SK-N-SH (cell line): ENCODE results near the gene ZCWPW2. TPM values are rescaled to one million over a fixed set of nuclear protein-coding genes. Genes with fewer than 3 reads are reported as not detected.

Experiments used
- CTCF ChIA-PET: fragments of 300-600, 350-600 bp; formaldehyde crosslinking; extraction: SDS; loops from one replicate; lab custom pipeline; 2021; lab: Yijun Ruan, JAX
- POLR2A ChIA-PET: fragments of 350-600 bp; sonication (Branson Sonifier 250); formaldehyde crosslinking; extraction: SDS; loops from one replicate; lab custom pipeline; 2020; ENCODE audit warnings: antibody characterized with exemption, inconsistent platforms; lab: Yijun Ruan, JAX
- DNase-seq: peaks from one replicate; pipeline ENCODE4 v3.0.0; 2012
- H2AFZ ChIP-seq: fragments of 200-600 bp; sonication (generic); 2 replicates; pipeline ENCODE4 v1.8.1; 2016; ENCODE audit warnings: antibody characterized with exemption, mild to moderate bottlenecking, low read depth
- H3F3A ChIP-seq: fragments of 200-600 bp; sonication (generic); replicated peaks from 2 replicates; pipeline ENCODE3; 2016; ENCODE audit warnings: antibody characterized with exemption, mild to moderate bottlenecking; ENCODE audit not compliant: insufficient read depth
- H3K27ac ChIP-seq, 2 experiments: fragments of 200-500 bp in 1 of 2; fragments of 200-600 bp in 1 of 2; sonication (Bioruptor generic) in 1 of 2; sonication (generic), shearing (Covaris generic) in 1 of 2; 2 replicates each; pipeline versions ENCODE4 v1.5.1 to v1.6.1; 2014 to 2016; ENCODE audit warnings: low read depth in 2 of 2, inconsistent platforms in 1 of 2, low read length in 1 of 2, mild to moderate bottlenecking in 1 of 2, mixed read lengths in 1 of 2
- H3K27me3 ChIP-seq: fragments of 200-600 bp; sonication (generic), shearing (Covaris generic); 2 replicates; pipeline ENCODE4 v1.6.1; 2016; ENCODE audit warnings: mixed run types; ENCODE audit not compliant: insufficient read depth
- H3K36me3 ChIP-seq, 2 experiments: fragments of 200-500 bp in 1 of 2; fragments of 200-600 bp in 1 of 2; sonication (Bioruptor generic) in 1 of 2; sonication (generic) in 1 of 2; replicated peaks in 1 of 2; 2 replicates each; pipeline versions ENCODE3 to v1.5.1; 2014 to 2016; ENCODE audit warnings: low read length in 1 of 2, mild to moderate bottlenecking in 1 of 2; ENCODE audit not compliant: insufficient read depth in 2 of 2, control insufficient read depth in 1 of 2
- H3K4me1 ChIP-seq, 2 experiments: fragments of 200-500 bp in 1 of 2; fragments of 200-600 bp in 1 of 2; sonication (Bioruptor generic) in 1 of 2; sonication (generic), shearing (Covaris generic) in 1 of 2; 2 replicates each; pipeline versions ENCODE4 v1.5.1 to v1.6.1; 2014 to 2016; ENCODE audit warnings: low read depth in 1 of 2, low read length in 1 of 2, mixed run types in 1 of 2; ENCODE audit not compliant: insufficient read depth in 2 of 2, control insufficient read depth in 1 of 2
- H3K4me2 ChIP-seq: fragments of 200-600 bp; sonication (generic), shearing (Covaris generic); 2 replicates; pipeline ENCODE4 v1.6.1; 2017; ENCODE audit warnings: mixed run types
- H3K4me3 ChIP-seq, 2 experiments: fragments of 200-500 bp in 1 of 2; fragments of 200-600 bp in 1 of 2; sonication (Bioruptor generic) in 1 of 2; sonication (generic), shearing (Covaris generic) in 1 of 2; 2 replicates each; pipeline versions ENCODE4 v1.5.1 to v1.8.1; 2014 to 2016; ENCODE audit warnings: low read depth in 2 of 2, inconsistent platforms in 1 of 2, low read length in 1 of 2, mild to moderate bottlenecking in 1 of 2, mixed read lengths in 1 of 2, moderate library complexity in 1 of 2
- H3K79me2 ChIP-seq: fragments of 200-600 bp; sonication (generic); 2 replicates; pipeline ENCODE4 v1.8.1; 2017; ENCODE audit warnings: mild to moderate bottlenecking; ENCODE audit not compliant: insufficient read depth
- H3K9ac ChIP-seq: fragments of 200-600 bp; sonication (generic); 2 replicates; pipeline ENCODE4 v1.6.1; 2017; ENCODE audit warnings: mixed run types
- H3K9me2 ChIP-seq: fragments of 200-600 bp; sonication (generic); 2 replicates; pipeline ENCODE4 v1.6.1; 2017; ENCODE audit warnings: mixed run types
- H3K9me3 ChIP-seq: fragments of 200-600 bp; sonication (generic); 2 replicates; pipeline ENCODE4 v1.6.1; 2017; ENCODE audit warnings: mixed run types, mild to moderate bottlenecking, moderate library complexity
- H4K20me1 ChIP-seq: fragments of 200-600 bp; sonication (generic); 2 replicates; pipeline ENCODE4 v1.6.1; 2017; ENCODE audit warnings: mild to moderate bottlenecking, mixed run types; ENCODE audit not compliant: insufficient read depth
- CHD2 ChIP-seq: fragments of 150-350 bp; IDR thresholded peaks from 2 replicates; pipeline ENCODE4 v1.6.1; 2018; ENCODE audit warnings: low read length; ENCODE audit not compliant: partially characterized antibody
- GATA2 ChIP-seq: sonication (generic); formaldehyde crosslinking; IDR thresholded peaks from 2 replicates; pipeline ENCODE4 v1.5.0; 2020; ENCODE audit warnings: mild to moderate bottlenecking, missing genetic modification reagents
- MXI1 ChIP-seq: IDR thresholded peaks from 2 replicates; pipeline ENCODE4 v1.6.1; 2012; ENCODE audit warnings: mild to moderate bottlenecking, low read depth, low read length, improper control_type of control experiment
- NRF1 ChIP-seq: IDR thresholded peaks from 2 replicates; pipeline ENCODE4 v1.6.1; 2012; ENCODE audit warnings: low read depth, mild to moderate bottlenecking, low read length
- POLR2AphosphoS5 ChIP-seq: IDR thresholded peaks from 2 replicates; pipeline ENCODE4 v1.6.1; 2012; ENCODE audit warnings: low read depth, low read length
- RCOR1 ChIP-seq: fragments of 150-350 bp; IDR thresholded peaks from 2 replicates; pipeline ENCODE4 v1.6.1; 2017; ENCODE audit warnings: antibody characterized with exemption, low read length
- REST ChIP-seq: IDR thresholded peaks from 2 replicates; pipeline ENCODE4 v1.6.1; 2012; ENCODE audit warnings: mild to moderate bottlenecking, low read depth, low read length, moderate library complexity
- SMC3 ChIP-seq: IDR thresholded peaks from 2 replicates; pipeline ENCODE4 v1.6.1; 2012; ENCODE audit warnings: low read depth, low read length, improper control_type of control experiment
- YY1 ChIP-seq: IDR thresholded peaks from 2 replicates; pipeline ENCODE4 v1.4.0; 2012; ENCODE audit warnings: low read depth, mild to moderate bottlenecking
- WGBS: methylation state at CpG from one replicate; pipeline ENCODE4 v1.1.6; 2017; ENCODE audit warnings: low lambda C conversion rate; 5-methylcytosine and 5-hydroxymethylcytosine counted together
- polyA plus RNA-seq, 3 experiments: library from polyadenylated mRNA; depleted of rRNA; stranded (reverse); fragments of >200 nt; gene quantifications; 2 replicates each; pipeline ENCODE4 v1.2.3, GENCODE V29; 2012
- TF ChIP-seq, protein P1 (sequence below): IDR thresholded peaks from 2 replicates; pipeline ENCODE4 v1.4.0; 2012; ENCODE audit warnings: low read depth, borderline replicate concordance
- TF ChIP-seq, protein P2 (sequence below): IDR thresholded peaks from 2 replicates; pipeline ENCODE4; 2012

The ZCWPW2 gene
- polyA plus RNA-seq, 1 of the 3 experiments (the other 2 are of a cell fraction): 0.13 TPM

DNA sequence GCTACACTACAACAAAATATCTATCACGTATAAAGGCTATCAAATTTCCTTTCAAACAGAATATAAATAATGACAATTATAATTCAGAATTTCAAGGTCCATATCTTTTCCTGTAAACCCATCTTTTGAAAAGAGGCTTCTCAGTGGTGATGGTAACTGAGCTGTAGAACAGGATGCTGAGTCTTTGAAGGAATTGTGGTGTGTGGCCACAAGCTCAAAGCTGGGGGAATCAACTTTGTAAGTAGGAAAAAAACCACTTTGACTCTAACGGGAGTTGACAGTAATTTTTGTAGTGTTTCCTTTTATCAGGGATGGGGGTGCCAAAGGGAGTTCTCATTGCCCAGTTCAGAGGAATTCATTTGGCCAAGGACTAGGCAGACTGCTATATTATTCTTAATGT lies 13.3 kb upstream of the ZCWPW2 start:
- DNase-seq: no peak
- H3K9ac ChIP-seq: no peak overlapping the region
- ChIA-PET CTCF (interaction anchor here (0.7 to 2.8 kb wide), 6 partner anchors 7 to 624 kb away, joined by 3 to 16 read pairs (median 6); partner anchors contain the start of genes AZI2 and ZCWPW2), POLR2A (no interaction called here)
- H3K27ac ChIP-seq: no peak overlapping the region
- no peaks in the 10 kb centered on the region for H3K27me3 ChIP-seq
- H3K4me1 ChIP-seq: no peaks in the 10 kb centered on the region
- no peak overlapping the region for H3K4me3 ChIP-seq
- H3F3A ChIP-seq: peaks cover 6% of the 10 kb centered on the region
- no peaks in the 10 kb centered on the region for H4K20me1 ChIP-seq
- no peaks in the 10 kb centered on the region for H3K9me2 ChIP-seq
- WGBS: 81% methylated on average over 2 of the region's 2 CpGs
- no peaks in the 10 kb centered on the region for H3K9me3 ChIP-seq
- H3K36me3 ChIP-seq: peaks cover 67 to 77% of the 10 kb centered on the region in 2 experiments
- H3K79me2 ChIP-seq: peaks cover 5% of the 10 kb centered on the region; the same call in 1 of the 2 replicates
- TF ChIP-seq, protein P1, sequence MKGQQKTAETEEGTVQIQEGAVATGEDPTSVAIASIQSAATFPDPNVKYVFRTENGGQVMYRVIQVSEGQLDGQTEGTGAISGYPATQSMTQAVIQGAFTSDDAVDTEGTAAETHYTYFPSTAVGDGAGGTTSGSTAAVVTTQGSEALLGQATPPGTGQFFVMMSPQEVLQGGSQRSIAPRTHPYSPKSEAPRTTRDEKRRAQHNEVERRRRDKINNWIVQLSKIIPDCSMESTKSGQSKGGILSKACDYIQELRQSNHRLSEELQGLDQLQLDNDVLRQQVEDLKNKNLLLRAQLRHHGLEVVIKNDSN: no peak
- no peak for TF ChIP-seq POLR2AphosphoS5
- TF ChIP-seq YY1: no peak
- no peak for TF ChIP-seq CHD2
- TF ChIP-seq, protein P2, sequence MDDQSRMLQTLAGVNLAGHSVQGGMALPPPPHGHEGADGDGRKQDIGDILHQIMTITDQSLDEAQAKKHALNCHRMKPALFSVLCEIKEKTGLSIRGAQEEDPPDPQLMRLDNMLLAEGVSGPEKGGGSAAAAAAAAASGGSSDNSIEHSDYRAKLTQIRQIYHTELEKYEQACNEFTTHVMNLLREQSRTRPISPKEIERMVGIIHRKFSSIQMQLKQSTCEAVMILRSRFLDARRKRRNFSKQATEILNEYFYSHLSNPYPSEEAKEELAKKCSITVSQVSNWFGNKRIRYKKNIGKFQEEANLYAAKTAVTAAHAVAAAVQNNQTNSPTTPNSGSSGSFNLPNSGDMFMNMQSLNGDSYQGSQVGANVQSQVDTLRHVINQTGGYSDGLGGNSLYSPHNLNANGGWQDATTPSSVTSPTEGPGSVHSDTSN: no peak
- no peak for TF ChIP-seq SMC3
- H3K4me2 ChIP-seq: no peak overlapping the region
- H2AFZ ChIP-seq: no peak overlapping the region

DNA sequence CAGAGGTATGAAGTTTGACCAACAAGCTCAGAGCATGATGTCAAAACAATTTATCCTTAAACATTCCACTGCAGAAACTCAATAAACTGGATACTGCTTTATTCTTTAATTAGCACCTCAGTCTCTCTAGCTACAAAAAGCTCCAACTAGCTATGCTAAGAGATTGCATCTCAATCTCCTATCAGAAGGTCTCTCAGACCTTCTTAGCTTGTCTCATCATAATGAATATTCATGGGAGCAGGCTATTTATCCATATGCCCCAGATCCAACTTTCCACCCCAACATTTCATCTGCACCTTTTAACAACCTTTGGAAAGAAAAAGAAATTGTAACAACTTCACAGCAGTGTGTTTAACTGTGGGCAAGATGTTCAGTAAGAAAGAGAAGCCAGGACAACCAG lies 11.3 kb upstream of the ZCWPW2 start:
- no peak for DNase-seq
- Histone ChIP-seq H3K9ac (no peak overlapping the region), H3K9me3 (no peaks in the 10 kb centered on the region), H3K4me1 (no peaks in the 10 kb centered on the region; a peak in 1 of 4 replicates), H3K4me2 (no peak overlapping the region), H3K27me3 (no peaks in the 10 kb centered on the region), H3K79me2 (peaks cover 22% of the 10 kb centered on the region), H2AFZ (no peak overlapping the region), H3K36me3 (peaks cover 58 to 66% of the 10 kb centered on the region in 2 experiments), H3K27ac (no peak overlapping the region), H3F3A (peaks cover 6% of the 10 kb centered on the region), H3K9me2 (no peaks in the 10 kb centered on the region), H3K4me3 (no peak overlapping the region), H4K20me1 (no peaks in the 10 kb centered on the region)
- ChIA-PET CTCF (interaction anchor here (1.3 to 2.8 kb wide), 2 partner anchors 9 to 626 kb away, joined by 4 to 11 read pairs; no protein-coding TSS in a partner anchor), POLR2A (no interaction called here)
- TF ChIP-seq, protein P2: no peak
- TF ChIP-seq RCOR1 (no peak), REST (no peak), CHD2 (no peak), MXI1 (no peak), NRF1 (no peak), GATA2 (CRISPR knock-in tag) (no peak)
